ENCODE data around the gene FMOD.
A peak's percentile ranks its signal among the peaks of the same experiment; 100 is the strongest.

FMOD gene

GRCh38 chr1:203351037-203351625 is at the start of gene FMOD:
Gene FMOD (minus strand): TSS chr1:203351122. CDS start chr1:203348270, 2,852 bp downstream.
- DNase-seq = peak; percentile 15

DNA sequence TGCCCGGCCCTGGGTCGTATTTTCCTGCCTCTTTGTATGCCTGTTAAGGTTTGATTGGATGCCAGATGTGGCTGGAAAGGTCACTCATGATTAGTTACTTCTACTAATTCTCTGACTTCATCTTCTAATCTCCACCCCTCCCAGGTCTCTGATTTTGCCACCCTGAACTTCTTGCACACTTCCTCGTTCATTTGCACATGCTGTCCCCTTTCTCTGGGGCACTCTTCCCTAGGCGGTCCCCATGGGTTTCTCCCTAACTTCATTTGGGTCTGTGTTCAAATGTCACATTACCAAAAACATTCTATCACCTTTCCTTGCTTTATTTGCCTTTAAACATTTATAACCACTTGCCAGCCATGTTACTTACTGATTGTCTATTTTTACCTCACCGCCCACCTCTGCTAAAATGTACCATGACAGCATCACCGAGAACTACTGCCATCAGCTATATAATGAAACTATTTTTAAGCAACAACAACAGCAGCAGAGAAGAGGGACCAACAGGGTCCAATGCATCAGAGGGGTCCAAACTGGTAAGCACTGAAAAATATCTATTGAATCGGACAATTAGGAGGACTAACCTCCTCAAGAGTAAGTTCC is 45.8 kb upstream of the FMOD start:
- no peak for DNase-seq

GRCh38 chr1:203395751-203396150 is 44.8 kb upstream of the FMOD start:
- no peak for DNase-seq

GRCh38 chr1:203390298-203390697 is 39.4 kb upstream of the FMOD start:
- no peak for DNase-seq

- no peak for DNase-seq
Measured at GRCh38 chr1:203388683-203389082, 37.8 kb upstream of the FMOD start.

- no peak for DNase-seq
Measured at GRCh38 chr1:203382026-203382425, 31.1 kb upstream of the FMOD start.

GRCh38 chr1:203381151-203381751 is 30.3 kb upstream of the FMOD start:
- DNase-seq = no peak

GRCh38 chr1:203380420-203381150 is 29.7 kb upstream of the FMOD start:
- no peak for DNase-seq

DNA sequence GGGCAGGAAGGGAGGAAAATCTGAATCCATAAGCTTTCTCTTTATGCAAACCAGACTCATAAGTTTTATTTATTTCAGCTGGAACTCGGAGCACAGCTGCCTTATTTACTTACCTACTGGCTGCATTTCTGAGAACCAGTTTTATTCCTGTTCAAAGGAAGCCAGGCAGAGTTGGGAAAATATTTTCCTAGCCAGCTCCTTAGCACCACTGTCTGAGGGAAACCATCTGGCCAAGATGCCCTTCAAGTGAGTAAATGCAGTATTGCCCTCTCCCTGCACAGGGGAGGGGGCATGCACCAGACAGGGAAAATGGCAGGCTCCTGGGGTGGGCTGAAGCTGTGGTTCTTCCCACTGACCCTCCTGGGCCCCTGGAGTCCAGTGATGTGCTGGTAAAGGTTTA is 28.9 kb upstream of the FMOD start:
- DNase-seq = no peak

GRCh38 chr1:203378556-203379245 is 27.8 kb upstream of the FMOD start:
- DNase-seq = no peak

- DNase-seq = no peak
Measured at GRCh38 chr1:203373991-203374390, 23.1 kb upstream of the FMOD start.

GRCh38 chr1:203373002-203373401 is 22.1 kb upstream of the FMOD start:
- no peak for DNase-seq

DNA sequence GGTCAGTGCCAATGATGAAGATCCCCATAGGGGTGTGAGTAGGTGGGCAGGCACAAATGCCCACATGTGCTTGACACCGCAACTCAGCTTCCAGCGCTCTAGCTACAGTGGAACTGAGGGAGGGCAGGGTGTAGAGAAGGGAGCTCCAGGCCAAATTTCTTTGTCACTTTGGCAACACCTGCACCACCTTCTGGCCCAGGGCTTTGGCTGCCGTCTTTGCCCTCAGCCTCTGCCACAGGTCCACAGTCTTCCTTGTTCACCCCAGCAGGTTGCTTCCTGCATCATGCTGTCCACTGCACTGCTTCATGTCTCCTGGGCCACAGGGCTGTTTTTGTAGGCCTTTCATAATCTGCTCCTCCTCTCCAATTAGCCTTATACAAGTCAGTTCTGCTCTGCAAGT is 20.4 kb upstream of the FMOD start:
- no peak for DNase-seq

DNA sequence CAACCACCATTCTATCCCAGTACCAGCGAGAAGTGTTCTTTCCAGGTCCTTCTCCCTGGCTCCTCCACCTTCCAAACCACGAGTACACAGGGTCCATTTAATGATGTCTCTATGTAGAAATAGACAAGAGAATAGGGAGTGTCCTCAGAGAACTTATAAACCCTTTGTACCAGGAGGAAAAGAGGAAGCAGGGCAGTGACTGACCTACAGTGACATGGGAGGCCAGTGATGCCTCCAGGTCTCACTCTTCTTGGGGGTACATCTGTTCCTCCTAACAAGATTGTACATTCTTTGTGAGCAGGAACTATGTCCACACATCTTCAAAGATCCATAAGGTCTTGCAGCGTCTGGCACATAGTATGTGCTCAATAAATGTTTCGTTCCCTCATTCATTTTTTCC is 18.7 kb upstream of the FMOD start:
- DNase-seq = no peak

DNA sequence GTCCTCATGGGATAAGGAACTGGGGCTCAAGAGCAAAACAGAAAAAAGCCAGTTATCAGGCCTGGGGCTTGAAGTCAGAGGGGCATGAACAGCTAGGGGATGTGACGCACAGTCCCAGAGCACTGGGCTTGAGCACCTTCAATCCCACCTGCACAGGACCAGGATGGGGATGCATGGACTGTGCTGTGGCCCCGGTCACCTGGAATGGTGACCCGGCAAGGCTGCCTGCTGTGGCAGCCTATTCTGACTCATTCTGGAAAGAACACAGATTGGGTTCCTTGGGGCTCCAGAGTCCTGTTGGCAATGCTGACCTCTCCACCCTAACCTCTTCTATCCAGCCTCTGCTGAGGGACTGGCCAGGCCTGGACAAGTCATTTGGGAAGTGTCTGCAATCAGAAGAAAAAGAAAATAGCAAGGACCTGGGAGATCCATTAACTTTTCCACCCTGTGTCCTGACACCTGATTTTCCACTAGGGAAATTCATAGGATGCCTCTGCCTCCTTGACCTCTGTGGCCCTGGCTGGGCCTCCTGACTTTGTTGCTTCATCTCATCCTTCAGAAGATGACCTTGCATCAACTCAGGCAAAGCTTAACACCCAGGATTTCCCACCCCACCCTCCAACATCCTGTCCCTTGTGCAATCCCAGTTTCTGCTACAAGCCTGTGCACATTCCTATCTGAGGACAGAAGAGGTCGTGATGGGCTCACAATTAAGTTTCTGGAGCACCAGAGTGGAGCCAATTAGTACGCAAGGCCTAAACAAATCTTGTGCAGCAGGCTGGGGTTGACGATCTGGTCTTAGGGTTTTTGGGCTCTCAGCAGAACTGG is 17.9 kb upstream of the FMOD start:
- DNase-seq = no peak

GRCh38 chr1:203367057-203367456 is 16.1 kb upstream of the FMOD start:
- no peak for DNase-seq

- no peak for DNase-seq
Measured at GRCh38 chr1:203366476-203366875, 15.6 kb upstream of the FMOD start.

GRCh38 chr1:203364806-203365205 is 13.9 kb upstream of the FMOD start:
- DNase-seq = no peak

DNA sequence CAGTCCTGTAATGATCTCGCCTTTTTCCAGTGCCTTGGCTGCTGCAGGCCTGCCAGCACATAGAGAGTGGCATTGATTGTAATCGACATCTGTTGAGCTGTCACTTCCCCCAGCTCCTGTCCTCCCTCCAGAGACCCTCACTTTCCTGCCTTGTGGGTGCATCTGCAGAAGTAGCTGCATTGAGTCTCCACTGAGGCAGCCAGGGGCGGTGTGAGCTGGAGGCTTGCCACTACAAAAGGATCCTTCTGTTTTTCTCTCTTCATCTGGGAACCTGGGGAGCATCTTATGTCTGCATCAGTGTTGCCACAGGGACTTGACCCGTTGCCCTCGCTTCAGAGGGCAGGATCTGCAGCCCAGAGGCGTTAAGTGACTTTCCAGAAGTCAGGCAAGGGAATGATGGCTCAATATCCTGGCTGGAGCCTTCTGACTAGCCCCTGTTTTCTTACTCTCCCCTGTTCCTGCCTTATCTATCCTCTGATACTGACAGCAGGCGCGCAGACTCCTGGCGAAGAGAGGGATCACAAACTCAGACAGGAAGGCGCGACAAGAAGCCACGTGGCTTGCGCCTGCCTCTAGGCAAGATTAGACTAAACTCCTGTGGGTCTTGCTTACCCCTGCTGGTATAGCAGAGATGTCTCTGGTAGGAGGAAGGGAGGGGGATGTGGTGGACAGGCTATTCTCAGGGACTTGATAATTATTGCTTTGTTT is 13.3 kb upstream of the FMOD start:
- no peak for DNase-seq

DNA sequence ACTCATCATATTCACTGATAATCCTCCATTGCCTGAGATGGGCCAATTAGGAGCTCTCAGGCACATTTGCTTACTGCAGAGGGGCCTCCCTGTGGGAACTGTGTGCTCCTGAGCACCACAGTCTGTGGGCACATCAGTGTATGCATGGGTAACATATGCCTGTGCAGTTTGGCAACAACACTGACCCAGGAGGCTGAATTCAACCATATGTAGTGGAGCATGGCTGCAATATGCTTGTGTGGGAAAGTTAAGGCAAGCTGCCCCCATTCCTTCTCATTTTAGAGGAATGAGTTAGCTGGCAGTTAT is 11.8 kb upstream of the FMOD start:
- no peak for DNase-seq

GRCh38 chr1:203361945-203362719 is 11.2 kb upstream of the FMOD start:
- no peak for DNase-seq
